Uterus (tissue), 4 donors: ENCODE data around the gene LRP3. TPM values are rescaled to one million over a fixed set of nuclear protein-coding genes. Genes with fewer than 3 reads are reported as not detected.

Experiments
- DNase-seq, 2 donors: peaks; one replicate each; pipeline ENCODE4 v3.0.0-alpha.2; 2019 to 2020
- H3K27ac ChIP-seq, 2 donors: fragments of 200-600 bp; sonication (generic); 1 replicate in 1 of 2; 2 replicates in 1 of 2; pipeline ENCODE4 v1.5.1; 2016 to 2018
- H3K27me3 ChIP-seq, 2 donors: fragments of 200-600 bp; sonication (generic); one replicate each; pipeline ENCODE4 v1.5.1; 2018 to 2019; ENCODE audit warnings: control low read depth in 1 of 2
- H3K36me3 ChIP-seq, 2 donors: fragments of 200-600 bp; sonication (generic); one replicate each; pipeline ENCODE4 v1.5.1; 2019; ENCODE audit warnings: control low read depth in 1 of 2
- H3K4me1 ChIP-seq, 2 donors: fragments of 200-600 bp; sonication (generic); one replicate each; pipeline ENCODE4 v1.5.1; 2018 to 2019; ENCODE audit warnings: control low read depth in 1 of 2
- H3K4me3 ChIP-seq, 2 donors: fragments of 200-600 bp; sonication (generic); 1 replicate in 1 of 2; 2 replicates in 1 of 2; pipeline ENCODE4 v1.5.1; 2018 to 2019; ENCODE audit warnings: mild to moderate bottlenecking in 1 of 2
- H3K9me3 ChIP-seq, 2 donors: fragments of 200-600 bp; sonication (generic); one replicate each; pipeline ENCODE4 v1.5.1; 2019; ENCODE audit warnings: control low read depth in 1 of 2
- POLR2A ChIP-seq, 2 donors: fragments of 450-650 bp; IDR thresholded peaks; one replicate each; pipeline ENCODE4 v1.6.1; 2016; ENCODE audit warnings: antibody characterized with exemption in 2 of 2, mild to moderate bottlenecking in 1 of 2, moderate library complexity in 1 of 2
- intact Hi-C: fragments of 100-400 bp; cut with DNase I; formaldehyde crosslinking; loops from one replicate; pipeline ENCODE4 v1.15.1; 2023; ENCODE audit warnings: low total_unique reads
- total RNA-seq, 4 donors: library from RNA; depleted of rRNA in 3 of 4; stranded (reverse); fragments of >200 nt in 3 of 4; gene quantifications; one replicate each; pipeline versions ENCODE4 v1.1.0 to v1.2.4, GENCODE V29; 2014 to 2023
- TF ChIP-seq, protein P1 (sequence below), 4 experiments: fragments of 200-600 bp in 2 of 4; fragments of 450-650 bp in 2 of 4; sonication (generic) in 2 of 4; IDR thresholded peaks; one replicate each; pipeline ENCODE4 v1.5.1; 2016 to 2019; ENCODE audit warnings: antibody characterized with exemption in 4 of 4, mild to moderate bottlenecking in 2 of 4, moderate library complexity in 1 of 4
- donor health status: DM: yes; HTN: yes; CAD: no.

LRP3 gene
- total RNA-seq, 4 donors from 2014 or later = 5.9 to 26.9 (median 23.3) TPM

DNA sequence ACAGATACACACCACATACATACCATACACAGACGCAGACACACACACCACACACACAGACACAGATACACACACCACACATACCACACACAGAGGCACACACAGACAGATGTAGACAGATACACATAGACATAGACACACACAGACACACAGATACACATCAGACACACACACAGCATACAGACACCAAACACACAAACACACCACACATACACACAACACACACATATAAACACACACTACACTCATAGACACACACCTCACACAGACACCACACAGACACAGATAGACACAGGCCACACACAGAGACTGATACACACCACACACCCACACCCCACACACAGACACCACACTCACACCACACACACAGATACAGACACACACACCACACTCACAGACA is 56.4 kb downstream of the LRP3 start:
- Histone ChIP-seq H3K27me3 (no peaks in the 10 kb centered on the region), H3K36me3 (no peaks in the 10 kb centered on the region), H3K27ac (no peak overlapping the region), H3K9me3 (peaks cover 0 to 5% of the 10 kb centered on the region in 2 donors), H3K4me1 (no peaks in the 10 kb centered on the region), H3K4me3 (no peak overlapping the region)
- intact Hi-C loops = no loop called here
- DNase-seq = no peak
- TF ChIP-seq, protein P1, sequence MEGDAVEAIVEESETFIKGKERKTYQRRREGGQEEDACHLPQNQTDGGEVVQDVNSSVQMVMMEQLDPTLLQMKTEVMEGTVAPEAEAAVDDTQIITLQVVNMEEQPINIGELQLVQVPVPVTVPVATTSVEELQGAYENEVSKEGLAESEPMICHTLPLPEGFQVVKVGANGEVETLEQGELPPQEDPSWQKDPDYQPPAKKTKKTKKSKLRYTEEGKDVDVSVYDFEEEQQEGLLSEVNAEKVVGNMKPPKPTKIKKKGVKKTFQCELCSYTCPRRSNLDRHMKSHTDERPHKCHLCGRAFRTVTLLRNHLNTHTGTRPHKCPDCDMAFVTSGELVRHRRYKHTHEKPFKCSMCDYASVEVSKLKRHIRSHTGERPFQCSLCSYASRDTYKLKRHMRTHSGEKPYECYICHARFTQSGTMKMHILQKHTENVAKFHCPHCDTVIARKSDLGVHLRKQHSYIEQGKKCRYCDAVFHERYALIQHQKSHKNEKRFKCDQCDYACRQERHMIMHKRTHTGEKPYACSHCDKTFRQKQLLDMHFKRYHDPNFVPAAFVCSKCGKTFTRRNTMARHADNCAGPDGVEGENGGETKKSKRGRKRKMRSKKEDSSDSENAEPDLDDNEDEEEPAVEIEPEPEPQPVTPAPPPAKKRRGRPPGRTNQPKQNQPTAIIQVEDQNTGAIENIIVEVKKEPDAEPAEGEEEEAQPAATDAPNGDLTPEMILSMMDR (IDR thresholded peaks at IDR 0.05) = no peak
- TF ChIP-seq POLR2A (IDR thresholded peaks at IDR 0.05) = no peak

- no peaks in the 10 kb centered on the region for H3K9me3 ChIP-seq
- H3K36me3 ChIP-seq = no peaks in the 10 kb centered on the region
- TF ChIP-seq, protein P1 (IDR thresholded peaks at IDR 0.05) = no peak
- no peak for TF ChIP-seq POLR2A (IDR thresholded peaks at IDR 0.05)
- no peak overlapping the region for H3K27ac ChIP-seq
- H3K27me3 ChIP-seq = no peaks in the 10 kb centered on the region
- DNase-seq = no peak
- H3K4me1 ChIP-seq = no peaks in the 10 kb centered on the region
- H3K4me3 ChIP-seq = no peak overlapping the region
- intact Hi-C loops = no loop called here
Measured at GRCh38 chr19:33251076-33251475, 56.9 kb downstream of the LRP3 start.

- DNase-seq = no peak
- Histone ChIP-seq H3K36me3 (no peaks in the 10 kb centered on the region), H3K27ac (no peak overlapping the region), H3K4me3 (no peak overlapping the region), H3K9me3 (no peaks in the 10 kb centered on the region), H3K27me3 (no peaks in the 10 kb centered on the region), H3K4me1 (no peaks in the 10 kb centered on the region)
- intact Hi-C loops = no loop called here
- TF ChIP-seq, protein P1 (IDR thresholded peaks at IDR 0.05) = no peak
- TF ChIP-seq POLR2A (IDR thresholded peaks at IDR 0.05) = no peak
Measured at GRCh38 chr19:33251526-33252090, 57.5 kb downstream of the LRP3 start.

- intact Hi-C loops = no loop called here
- Histone ChIP-seq H3K27ac (no peak overlapping the region), H3K36me3 (no peaks in the 10 kb centered on the region), H3K9me3 (no peaks in the 10 kb centered on the region), H3K4me1 (no peaks in the 10 kb centered on the region), H3K4me3 (no peak overlapping the region), H3K27me3 (no peaks in the 10 kb centered on the region)
- TF ChIP-seq, protein P1 (IDR thresholded peaks at IDR 0.05) = no peak
- no peak for TF ChIP-seq POLR2A (IDR thresholded peaks at IDR 0.05)
- no peak for DNase-seq
Measured at GRCh38 chr19:33252418-33252962, 58.4 kb downstream of the LRP3 start.

DNA sequence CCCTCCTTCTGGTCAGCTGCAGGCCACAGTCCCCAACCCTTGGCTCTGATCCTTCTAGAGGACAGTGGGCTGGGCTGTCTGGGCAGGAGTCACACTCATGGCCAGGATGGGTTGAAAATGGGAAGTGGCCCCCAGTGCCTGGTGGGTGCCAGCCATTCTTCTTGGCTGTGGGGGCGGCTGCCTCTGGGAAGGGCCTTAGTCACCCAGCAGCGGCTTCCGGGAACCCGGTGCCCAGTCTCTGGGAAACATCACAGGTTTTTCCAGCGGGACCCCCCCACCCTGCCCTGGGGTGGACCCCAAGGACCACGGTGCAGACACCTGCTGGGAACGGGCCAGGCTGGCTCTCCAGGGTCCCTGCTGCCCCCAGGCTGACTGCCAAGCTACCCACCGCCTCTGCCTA is 58.8 kb downstream of the LRP3 start:
- no peak for DNase-seq
- no peak overlapping the region for H3K4me3 ChIP-seq
- TF ChIP-seq, protein P1 (IDR thresholded peaks at IDR 0.05) = no peak
- no peak for TF ChIP-seq POLR2A (IDR thresholded peaks at IDR 0.05)
- no peaks in the 10 kb centered on the region for H3K36me3 ChIP-seq
- intact Hi-C loops = no loop called here
- no peaks in the 10 kb centered on the region for H3K27me3 ChIP-seq
- no peaks in the 10 kb centered on the region for H3K9me3 ChIP-seq
- no peaks in the 10 kb centered on the region for H3K4me1 ChIP-seq
- no peak overlapping the region for H3K27ac ChIP-seq
